Measurements from ENCODE around the gene TMCO1. TPM values are rescaled to one million over a fixed set of nuclear protein-coding genes. Genes with fewer than 3 reads are reported as not detected.

TMCO1 gene
- total RNA-seq, 4 donors from 2014 or later = 33.2 to 57.7 (median 40.2) TPM

DNA sequence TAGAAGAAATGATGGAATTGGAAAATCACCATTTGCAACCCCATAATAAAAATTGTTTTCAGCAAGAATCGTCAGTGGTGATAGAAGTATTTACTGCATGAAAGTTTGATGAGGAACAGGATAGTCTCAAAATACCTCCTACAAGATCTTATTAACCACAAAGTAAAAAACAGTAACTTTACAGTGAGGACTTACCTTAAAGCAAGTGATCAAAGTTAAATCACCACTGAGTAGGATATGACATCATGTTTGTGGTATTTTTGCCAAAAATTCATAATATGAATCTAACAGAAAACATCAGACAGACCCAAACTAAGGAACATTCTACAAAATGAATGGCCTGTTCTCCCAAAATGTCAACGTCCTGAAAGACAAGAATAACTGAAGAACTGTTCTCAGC, 90.2 kb downstream of the TMCO1 start:
- Histone ChIP-seq H3K4me1 (no peaks in the 10 kb centered on the region), H3K4me3 (no peak overlapping the region), H3K27ac (no peak overlapping the region), H3K9me3 (no peaks in the 10 kb centered on the region), H3K27me3 (no peaks in the 10 kb centered on the region), H3K36me3 (peaks cover 0 to 88% of the 10 kb centered on the region in 2 donors)
- TF ChIP-seq POLR2A (IDR thresholded peaks at IDR 0.05) (no peak), POLR2AphosphoS5 (IDR thresholded peaks at IDR 0.05) (no peak), EP300 (IDR thresholded peaks at IDR 0.05) (no peak)
- TF ChIP-seq, protein P1, sequence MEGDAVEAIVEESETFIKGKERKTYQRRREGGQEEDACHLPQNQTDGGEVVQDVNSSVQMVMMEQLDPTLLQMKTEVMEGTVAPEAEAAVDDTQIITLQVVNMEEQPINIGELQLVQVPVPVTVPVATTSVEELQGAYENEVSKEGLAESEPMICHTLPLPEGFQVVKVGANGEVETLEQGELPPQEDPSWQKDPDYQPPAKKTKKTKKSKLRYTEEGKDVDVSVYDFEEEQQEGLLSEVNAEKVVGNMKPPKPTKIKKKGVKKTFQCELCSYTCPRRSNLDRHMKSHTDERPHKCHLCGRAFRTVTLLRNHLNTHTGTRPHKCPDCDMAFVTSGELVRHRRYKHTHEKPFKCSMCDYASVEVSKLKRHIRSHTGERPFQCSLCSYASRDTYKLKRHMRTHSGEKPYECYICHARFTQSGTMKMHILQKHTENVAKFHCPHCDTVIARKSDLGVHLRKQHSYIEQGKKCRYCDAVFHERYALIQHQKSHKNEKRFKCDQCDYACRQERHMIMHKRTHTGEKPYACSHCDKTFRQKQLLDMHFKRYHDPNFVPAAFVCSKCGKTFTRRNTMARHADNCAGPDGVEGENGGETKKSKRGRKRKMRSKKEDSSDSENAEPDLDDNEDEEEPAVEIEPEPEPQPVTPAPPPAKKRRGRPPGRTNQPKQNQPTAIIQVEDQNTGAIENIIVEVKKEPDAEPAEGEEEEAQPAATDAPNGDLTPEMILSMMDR (IDR thresholded peaks at IDR 0.05) = no peak
- no peak for ATAC-seq
- 0 to 22% methylated on average over 2 of the region's 2 CpGs for WGBS, 2 donors (ENCODE audit: low coverage in 1 of 2)

Other genes starting within 250 kb of the TMCO1 start
- not detected for gene LRRC52, start 224.9 kb downstream of the TMCO1 start, total RNA-seq
- 100 to 1,000 TPM; 190 to 236 (median 230) TPM for gene MGST3, start 137.6 kb downstream of the TMCO1 start, total RNA-seq
- gene ALDH9A1, start 70.3 kb downstream of the TMCO1 start, total RNA-seq = 10 to 100 TPM; 47.3 to 90.4 (median 76.4) TPM
- 10 to 100 TPM; 20.9 to 30.4 (median 29.2) TPM for gene UCK2, start 58.7 kb upstream of the TMCO1 start, total RNA-seq